ENCODE results near the gene GPR31.
A peak's percentile ranks its signal among the peaks of the same experiment; 100 is the strongest.

GPR31 gene

DNA sequence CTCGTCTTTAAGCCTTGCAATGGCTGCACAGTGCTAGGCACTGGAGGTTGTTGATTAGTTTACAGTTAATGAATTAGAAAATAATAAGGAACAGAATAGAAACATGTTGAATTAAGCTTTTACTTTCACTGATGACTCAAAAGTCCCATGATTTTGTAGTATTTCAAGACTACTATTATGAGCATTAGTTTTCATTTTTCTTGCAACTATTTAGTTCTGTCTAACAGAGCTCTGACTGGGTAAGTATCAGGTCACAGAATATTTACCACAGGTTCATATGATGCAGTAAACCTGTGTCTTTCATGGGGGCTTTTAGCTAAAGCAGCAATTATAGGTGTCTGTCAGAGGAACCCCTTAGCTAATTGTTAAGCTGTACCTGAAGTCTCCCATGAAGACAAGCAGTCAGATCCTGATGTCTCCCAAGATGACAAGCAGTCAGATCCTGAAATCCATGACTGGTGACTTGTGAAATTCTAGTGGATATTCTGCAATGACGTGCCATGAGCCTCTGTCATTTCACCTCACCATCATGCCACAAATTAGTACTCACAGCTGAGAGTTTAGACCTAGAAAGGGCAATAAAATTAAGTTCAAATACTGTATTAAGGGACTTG lies 8.2 kb upstream of the GPR31 start:
- no peak for DNase-seq

DNA sequence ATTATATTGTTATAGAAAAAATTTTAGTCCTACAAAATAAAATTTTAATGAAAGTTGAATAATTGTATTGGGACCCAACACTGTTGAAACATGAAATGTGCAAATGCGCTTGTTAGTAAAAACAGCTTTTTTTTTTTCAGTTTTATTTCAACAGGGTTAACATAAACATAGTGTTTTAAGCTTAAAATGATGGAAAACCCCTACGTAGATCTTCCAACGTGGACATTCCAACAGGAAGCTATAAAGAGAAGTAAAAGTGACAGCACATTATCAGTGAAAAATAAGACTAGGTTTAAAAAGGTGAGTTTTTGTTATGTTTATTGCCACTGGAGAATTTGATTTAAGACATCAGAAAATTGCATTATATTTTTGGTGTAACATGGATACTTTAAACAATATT lies 6.5 kb upstream of the GPR31 start:
- no peak for DNase-seq

DNA sequence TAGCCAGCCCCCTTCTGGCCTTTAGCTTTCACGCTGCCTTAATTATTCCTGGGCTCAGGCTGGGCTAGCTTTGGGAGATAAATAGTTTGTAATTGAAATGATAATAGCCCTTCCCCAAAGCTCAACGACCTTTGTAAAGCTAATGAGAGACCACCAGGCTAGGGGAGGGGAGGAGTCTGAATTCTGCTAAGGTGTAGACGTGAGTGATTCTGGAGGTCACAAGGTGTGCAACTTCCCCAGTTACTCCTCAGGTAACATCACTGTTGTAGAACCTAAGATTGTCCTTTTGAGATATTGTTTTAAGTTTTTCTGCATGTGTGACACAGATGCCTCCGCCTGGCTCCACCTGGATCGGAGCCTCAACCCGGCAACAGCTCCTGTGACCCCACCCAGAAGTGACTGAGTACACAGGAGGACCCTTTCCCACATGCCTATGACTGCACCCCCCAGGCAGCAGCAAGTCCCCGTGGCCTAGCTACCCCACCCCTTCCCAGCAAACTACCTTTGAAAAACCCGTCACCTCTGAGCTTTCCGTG lies 5.8 kb upstream of the GPR31 start:
- no peak for DNase-seq

DNA sequence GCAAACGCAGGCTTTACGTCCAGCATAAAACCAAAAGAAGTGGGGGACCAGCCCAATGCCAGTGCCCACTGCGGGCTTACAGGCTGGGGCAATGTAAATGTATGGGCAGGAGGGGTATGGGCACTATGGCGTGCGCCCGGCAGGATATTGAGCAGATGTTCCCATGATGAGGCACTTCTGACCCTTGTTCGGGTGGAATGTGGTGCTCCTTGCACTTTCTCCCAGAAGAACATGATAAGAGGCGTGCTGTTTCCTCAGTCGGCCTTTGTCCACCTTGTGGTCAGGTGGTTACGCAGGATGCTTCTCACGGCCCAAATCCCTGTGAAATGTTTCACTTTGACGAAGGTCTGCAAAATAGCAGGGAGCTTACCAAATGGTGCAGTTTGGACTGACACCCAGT lies 4.8 kb upstream of the GPR31 start:
- no peak for DNase-seq

DNA sequence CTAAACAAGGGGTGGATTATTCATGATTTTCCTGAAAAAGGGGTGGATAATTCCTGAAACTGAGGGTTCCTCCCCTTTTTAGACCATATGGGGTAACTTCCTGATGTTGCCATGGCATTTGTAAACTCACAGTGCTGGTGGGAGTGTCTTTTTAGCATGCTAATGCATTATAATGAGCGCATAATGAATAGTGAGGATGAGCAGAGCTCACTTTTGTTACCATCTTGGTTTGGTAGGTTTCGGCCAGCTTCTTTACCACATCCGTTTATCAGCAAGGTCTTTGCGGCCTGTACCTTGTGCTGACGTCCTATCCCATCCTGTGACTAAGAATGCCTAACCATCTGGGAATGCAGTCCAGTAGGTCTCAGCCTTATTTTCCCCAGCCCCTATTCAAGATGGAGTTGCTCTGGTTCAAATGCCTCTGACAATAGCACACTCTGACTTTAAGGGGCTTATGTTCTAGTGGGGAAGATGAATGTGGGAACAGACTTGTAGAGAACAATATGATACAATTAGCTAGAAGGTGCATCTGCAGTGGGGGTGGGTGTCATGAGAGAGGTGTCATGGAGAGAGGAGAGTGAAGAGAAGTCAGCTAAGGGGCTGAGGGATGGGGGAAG lies 4.2 kb upstream of the GPR31 start:
- DNase-seq = no peak

DNA sequence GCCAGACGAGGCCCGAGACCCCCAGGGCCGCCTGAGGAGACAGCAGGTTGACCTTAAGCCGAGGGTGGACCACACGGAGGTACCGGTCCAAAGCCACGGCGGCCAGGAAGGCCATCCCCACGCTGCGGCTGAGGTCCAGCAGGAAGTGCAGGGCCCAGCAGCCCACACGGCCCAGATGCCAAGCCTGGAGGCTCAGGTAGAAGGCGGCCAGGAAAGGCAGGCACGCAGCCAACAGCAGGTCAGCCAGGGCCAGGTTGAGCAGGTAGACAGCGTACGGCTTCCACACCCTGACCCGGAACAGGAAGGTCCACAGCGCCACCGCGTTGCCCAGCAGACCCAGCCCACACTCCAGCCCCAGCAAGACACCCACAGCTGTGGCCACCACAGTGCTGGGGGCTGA lies 366 bp downstream of the GPR31 start:
- DNase-seq = no peak

DNA sequence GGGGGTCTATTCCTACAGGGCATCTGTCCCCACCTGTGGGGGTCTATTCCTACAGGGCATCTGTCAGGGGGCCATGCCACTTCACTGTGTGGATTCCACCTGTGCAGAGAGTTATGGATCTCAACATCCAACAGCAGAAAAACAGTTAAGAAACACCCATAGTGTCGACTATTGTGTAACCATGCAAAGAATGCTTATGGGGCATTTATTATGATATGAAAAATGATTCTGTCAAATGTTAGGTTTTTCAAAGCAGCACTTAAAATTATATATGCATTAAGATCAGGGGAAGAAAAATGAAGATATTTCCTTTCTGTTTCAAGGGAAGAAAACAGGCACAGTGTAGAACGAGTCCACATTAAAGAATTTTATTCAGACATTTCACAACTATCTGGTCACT lies 2.9 kb downstream of the GPR31 start:
- DNase-seq = no peak

DNA sequence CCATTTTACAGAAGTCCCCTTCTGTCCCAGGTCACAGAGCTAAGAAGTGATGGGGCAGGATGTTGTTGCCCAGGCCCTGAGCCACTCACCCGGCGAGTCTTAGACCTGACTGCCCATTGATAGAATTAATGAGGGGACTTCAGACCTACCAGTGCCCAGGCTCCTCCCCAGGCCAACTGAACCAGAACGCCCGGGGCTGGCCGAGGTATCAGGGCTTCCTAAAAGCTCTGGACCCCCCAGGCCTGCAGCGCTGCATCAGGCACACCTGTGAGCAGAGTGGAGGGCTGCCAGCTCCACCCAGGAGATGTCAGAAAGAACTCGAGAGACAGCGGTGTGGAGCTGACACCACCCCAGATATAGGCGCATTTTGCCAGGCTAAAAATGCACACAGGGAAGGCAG lies 3.5 kb downstream of the GPR31 start:
- no peak for DNase-seq

DNA sequence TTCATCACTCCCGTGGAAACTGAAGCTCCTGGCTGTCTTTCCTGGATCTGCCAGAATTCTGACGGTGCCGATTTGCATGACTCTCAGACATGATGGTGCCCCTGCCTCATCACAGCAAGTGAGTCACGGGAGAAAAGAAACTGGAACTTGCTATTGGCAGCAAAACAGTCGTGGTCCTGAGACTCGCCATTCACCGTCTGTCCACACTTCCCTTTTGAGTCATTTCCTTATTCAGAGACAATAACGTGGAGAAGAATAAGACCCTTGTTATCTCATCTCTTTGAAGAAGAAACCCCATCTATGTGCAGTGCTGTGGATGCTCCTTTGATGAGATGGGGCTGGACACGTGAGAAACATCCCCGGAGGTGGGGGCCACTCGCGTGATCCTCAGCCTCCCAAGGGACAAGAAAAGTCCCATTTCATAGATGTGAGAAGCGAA lies 4.2 kb downstream of the GPR31 start:
- DNase-seq = peak in 1 of 2 donors; percentile 43

DNA sequence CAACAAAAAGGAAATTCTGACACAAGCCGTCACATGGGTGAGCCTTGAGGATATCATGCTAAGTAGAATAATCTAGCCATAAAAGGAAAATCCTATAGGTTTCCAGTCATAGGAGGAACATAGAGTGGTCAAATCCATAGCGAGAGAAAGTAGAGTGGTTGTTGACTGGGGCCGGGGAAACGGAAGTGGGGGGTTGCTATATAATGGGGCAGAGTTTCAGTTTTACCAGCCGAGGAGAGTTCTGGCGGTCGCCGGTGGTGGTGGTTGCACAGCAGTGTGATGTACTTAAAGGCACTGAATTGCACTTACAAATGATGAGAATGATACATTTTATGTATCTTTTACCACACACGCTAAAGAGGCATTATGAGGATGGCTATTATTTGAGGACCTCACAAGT lies 4.9 kb downstream of the GPR31 start:
- no peak for DNase-seq

DNA sequence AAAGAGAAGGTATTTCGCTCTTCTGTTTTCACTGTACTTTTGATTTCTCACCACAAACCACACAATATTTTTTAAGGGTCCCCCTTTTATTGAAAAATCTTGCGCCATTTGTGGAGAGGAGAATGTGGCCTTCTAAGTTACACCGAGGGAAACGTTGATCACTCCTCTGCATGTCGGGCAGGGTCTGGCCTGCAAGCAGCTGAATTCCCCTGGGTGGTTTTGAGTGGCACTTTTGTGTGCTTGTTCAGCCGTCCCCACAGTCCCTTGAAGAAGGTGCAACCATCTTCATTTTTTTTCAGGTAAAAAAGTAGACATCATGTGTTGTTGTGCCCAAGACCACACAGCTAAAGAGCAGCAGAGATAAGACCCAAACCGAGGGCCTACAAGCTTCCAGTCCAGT lies 6.1 kb downstream of the GPR31 start:
- no peak for DNase-seq

DNA sequence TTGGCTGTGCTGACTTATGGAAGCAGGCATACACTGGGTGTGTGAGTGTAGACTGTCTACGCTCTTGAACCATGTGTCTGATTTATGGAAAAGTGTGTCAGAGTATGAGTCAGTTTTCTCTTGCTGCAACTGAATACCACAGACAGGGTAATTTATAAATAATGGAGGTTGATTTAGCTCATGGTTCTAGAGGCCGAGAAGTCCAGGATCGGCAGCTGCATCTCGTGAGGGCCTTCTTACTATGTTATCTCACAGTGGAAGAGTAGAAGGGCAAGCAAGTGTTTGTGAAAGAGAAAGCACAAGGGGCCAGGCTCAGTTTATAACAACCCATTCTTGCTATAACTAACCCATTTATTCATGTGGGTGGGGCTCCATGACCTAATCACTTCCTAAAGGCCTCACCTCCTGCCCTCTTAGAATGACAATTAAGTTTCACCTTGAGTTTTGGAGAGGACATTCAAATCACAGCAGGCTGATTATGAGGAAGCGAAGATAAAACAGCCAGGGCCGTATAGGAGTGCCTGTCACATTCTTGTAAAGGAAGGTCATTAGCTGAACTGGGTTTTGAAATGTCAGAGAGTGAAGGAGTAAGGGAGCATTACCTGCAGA lies 6.7 kb downstream of the GPR31 start:
- DNase-seq = no peak

DNA sequence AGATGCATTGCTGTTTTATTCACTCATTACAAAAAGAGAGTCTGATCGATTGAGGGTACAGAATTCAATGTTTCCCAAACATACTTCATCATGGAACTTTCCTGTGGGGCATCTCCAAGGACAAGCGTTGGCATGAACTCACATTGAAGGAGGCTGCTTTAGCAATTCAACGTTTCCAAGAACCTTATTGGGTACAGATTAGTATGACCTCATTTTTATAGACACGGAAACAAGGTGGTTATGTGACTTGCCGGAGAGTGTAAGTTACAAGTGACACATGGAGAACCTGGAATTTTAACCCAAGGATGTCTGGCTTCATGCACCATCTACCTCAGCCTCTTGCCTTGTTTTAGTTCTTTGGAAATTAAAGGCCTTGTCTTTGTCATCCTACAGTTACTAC lies 8.8 kb downstream of the GPR31 start:
- DNase-seq = no peak

DNA sequence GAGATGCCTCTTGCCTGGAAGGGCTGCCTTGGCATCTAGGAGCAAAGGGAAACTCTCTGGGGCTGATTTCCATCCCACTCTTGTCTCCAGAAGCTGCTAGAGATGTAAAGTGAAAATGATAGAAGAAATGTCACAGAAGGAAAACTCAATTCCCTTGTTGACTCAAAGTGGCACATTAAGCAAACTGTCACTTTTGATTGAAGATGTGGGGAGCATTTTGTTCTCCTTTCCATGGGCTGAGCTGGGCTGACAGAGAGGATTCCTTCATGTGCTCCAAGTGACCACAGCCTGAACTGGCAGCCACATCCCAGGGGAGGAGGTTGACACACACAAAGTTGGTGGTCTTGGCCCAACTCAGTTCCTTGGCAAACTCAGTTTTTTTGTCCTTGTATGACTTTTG lies 9.8 kb downstream of the GPR31 start:
- DNase-seq = no peak

DNA sequence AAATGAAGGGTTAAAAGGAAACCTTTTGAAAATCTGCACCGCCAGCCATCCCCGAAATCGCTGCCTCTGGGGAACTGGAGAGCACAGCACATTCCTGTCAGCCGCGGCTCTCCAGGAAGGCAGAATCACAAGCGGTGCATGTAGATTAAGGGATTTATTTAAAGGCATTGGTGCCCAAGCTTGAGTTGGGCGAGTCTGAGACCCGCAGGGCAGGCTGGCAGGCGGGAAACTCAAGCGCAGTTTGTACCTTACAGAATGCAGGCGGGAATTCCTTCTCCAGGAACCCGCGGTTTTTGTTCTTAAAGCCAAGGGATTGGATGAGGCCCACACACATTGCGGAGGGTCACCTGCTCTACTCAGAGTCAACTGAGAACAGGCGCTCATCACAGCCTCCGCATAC lies 10.8 kb downstream of the GPR31 start:
- no peak for DNase-seq

DNA sequence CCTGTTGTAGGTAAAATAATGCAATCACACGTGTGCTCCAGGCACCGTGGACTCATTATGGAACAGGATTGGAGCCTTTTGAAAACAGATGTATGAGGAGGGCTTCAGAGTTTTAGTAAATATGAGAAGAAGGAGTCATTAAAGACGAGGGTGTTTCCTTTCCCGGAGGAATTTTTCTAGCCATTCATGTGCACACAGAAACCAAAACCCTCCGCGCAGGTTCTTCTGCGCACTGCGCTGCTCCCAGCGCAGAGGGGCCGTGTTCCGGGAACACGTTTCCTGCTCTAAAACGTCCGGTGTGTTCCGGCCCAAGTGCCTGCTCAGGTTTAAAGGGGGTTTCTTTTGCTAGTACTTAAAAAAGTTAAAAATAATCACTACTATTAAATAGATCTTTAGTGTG lies 11.6 kb downstream of the GPR31 start:
- DNase-seq = no peak

DNA sequence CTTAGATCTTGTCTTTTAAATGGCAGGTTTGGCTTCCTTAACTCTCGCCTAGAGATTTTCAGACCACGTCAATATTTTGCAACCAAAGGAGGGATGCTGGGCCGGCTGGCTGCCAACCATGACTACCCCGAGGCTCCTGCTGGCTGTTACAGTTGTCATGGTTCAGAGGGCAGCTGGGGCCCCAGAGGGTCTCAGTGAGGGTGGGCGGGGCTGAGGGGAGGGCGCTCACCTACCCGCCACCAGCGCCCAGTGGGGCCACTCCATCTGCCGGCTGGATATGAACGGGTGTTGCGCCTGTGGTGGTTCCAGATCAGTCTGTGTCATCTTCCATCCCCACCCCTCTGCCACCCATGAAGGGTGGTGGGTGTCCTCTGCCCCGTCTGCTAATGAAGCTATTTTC lies 12.3 kb downstream of the GPR31 start:
- DNase-seq = no peak

DNA sequence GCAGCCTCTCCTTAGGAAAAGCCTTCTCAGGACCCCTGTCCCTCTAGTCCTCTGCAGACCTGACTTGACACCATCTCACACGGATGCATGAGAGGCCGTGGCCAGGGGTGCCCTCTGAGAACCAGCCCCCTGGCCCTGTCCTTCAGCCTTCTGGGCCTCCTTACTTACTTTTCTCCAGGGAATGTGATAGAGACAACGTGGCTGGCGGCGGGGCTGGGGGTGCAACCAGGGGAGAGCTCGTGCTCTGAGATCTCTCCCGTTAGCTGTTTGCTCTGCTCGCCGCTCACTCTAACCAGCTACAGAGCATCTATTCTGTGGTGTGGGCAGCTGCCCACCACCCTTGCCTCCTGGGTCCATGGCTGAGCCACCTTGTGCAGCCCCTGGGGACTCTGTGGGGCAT lies 14.7 kb downstream of the GPR31 start:
- no peak for DNase-seq

DNA sequence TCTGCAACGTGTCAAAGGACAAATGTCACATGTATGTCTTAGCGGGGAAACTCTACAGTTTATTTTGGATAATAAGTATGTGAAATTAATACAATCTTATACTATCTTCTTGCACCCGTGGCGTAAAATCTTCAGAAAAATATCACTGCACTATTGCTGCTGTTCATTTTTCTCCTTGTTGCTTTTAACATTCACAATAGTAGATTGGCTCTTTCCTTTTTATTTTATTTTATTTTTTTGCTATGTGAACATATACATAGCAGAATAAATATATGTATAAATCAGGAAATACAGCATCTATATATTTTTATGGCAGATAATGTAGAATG lies 15.4 kb downstream of the GPR31 start:
- DNase-seq = no peak

DNA sequence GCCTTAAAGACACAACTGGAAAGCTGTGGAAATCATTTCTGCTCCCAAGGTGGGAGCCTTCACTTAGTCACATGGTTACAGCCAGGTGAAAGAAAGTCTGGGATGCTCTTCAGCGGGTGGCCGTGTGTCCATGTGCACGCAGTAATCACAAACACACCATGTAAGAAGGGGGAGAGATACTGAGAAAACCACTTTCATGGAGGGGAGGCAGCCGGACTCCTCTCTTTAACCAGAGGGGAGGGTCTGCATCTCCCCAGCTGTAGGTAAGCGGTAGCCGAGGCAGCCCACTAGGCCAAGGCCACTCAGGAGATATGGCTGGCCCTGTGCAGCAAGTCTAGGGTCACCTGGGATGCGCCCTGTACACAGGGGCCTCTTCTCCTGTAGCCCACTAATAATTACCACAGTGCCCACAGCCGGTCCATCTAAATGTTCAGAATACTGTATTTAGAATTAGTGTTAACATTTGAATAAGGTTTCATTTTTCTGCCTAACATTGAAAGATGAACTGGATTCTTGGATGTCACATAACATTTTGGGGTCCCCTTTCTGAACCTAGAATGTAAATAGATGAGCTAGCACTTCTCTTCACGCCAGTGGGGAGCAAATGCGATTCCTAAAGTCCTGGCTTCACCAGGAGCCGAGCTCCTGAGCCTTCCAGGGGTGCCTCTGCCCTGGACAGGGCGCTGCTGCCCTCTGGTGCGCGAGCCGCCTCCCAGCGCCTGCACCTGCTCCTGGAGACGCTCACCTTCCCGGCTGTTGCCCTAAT lies 15.9 kb downstream of the GPR31 start:
- peak in 1 of 2 donors; percentile 25 for DNase-seq

DNA sequence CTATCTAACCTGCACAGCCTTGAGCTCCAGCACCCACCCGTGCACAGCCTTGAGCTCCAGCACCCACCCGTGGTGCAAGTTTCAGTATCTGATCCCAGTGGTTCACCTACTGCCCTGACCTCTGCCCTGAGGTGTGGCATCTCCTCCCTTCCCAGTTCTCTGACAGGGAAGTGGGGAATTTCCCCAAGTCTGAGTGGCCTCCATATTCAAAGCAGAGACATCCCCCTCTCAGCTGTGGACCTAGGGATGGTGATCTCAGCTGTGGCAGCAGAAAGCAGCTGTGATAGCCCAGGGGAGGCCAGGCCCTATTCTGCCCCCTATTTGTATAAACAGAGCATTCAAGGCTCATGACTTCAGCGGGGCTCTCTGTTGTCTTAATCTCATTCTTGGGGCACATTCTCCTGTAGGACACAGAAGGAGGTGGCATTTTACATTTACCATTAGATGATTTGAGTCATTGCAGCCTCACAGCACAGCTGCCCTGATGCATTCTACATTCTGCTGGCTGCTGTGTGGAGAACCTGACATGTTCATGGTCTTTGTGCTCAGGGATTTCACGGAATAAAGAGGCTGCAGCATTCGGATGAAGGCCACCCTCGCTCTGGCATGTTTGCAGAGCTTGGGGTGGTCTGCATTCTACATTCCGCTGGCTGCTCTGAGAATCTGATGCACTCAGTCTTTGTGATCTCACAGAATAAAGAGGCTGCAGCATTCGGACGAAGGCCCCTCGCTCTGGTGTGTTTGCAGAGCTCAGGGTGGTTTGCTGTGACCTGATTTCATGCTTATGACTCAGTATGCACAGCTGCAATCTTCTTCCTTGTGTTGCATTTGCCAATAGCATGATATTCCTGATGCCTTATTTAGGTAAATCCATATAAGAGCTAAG lies 16.9 kb downstream of the GPR31 start:
- DNase-seq = no peak

DNA sequence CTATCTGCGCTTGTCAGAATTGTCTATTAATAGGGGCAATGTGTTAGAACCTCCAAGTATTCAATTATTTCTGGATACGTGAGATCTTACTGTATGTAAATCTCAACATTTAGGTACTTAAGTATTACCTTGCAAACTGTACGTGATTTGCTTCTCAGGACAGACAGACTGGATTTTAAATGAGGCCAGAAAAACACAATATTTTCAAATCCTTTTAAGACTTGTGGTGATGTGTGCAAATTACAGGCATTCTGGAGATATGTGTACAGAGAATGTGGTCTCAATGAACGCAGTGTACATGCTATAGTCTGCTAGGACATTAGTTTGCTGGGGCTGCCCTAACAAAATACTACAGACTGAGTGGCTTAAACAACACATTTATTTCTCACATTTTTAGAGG lies 18.0 kb downstream of the GPR31 start:
- DNase-seq = no peak

DNA sequence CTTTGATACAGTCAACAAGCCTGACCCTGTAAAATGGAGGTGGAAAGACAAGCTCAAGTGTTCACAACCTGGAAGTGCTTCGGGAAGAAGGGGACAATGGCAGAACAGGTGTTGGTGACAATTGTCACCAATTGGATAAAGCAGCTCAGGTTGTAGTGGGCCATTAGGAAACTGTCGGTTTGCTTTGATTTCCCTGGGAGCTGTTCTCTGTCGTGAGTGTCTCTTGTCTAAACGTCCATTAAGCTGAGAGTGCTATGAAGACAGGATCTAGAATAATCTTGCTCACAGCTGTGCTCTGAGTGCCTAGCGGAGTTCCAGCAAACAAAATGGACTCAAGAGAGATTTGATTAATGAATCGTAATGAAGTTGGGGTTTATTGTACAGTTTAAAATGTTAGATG lies 19.9 kb downstream of the GPR31 start:
- no peak for DNase-seq

All from bone marrow (tissue), 2 donors.